GM23338 (cell line): Measurements from ENCODE around the gene CFDP1. TPM values are rescaled to one million over a fixed set of nuclear protein-coding genes. Genes with fewer than 3 reads are reported as not detected.
A peak's percentile ranks its signal among the peaks of the same experiment; 100 is the strongest.

Experiments used
- ATAC-seq: fragments of 200-7000 bp; cut with Tn5 transposase; 3 replicates; pipeline ENCODE4 v1.9.1; 2020
- DNase-seq: peaks from one replicate; pipeline ENCODE4 v3.0.0-alpha.2; 2015; ENCODE audit warnings: low spot score
- H2AFZ ChIP-seq: fragments of 200-600 bp; sonication (generic); 2 replicates; pipeline ENCODE4 v1.8.0; 2016; ENCODE audit warnings: antibody characterized with exemption, mild to moderate bottlenecking, moderate library complexity
- H3F3A ChIP-seq: fragments of 200-600 bp; sonication (generic); replicated peaks from 2 replicates; pipeline ENCODE4 v1.8.0; 2017; ENCODE audit warnings: antibody characterized with exemption, mixed run types, low read depth
- H3K27ac ChIP-seq: fragments of 200-600 bp; sonication (generic); 2 replicates; pipeline ENCODE4 v1.6.1; 2016; ENCODE audit warnings: low read depth
- H3K27me3 ChIP-seq: fragments of 200-600 bp; sonication (generic); 2 replicates; pipeline ENCODE4 v1.8.0; 2016; ENCODE audit warnings: mild to moderate bottlenecking, mixed run types, moderate library complexity; ENCODE audit not compliant: insufficient read depth
- H3K36me3 ChIP-seq: fragments of 200-600 bp; sonication (generic); 2 replicates; pipeline ENCODE4 v1.8.0; 2016; ENCODE audit warnings: mild to moderate bottlenecking; ENCODE audit not compliant: insufficient read depth
- H3K4me1 ChIP-seq: fragments of 200-600 bp; sonication (generic); 2 replicates; pipeline ENCODE4 v1.8.0; 2016; ENCODE audit warnings: mild to moderate bottlenecking, moderate library complexity; ENCODE audit not compliant: insufficient read depth
- H3K4me2 ChIP-seq: fragments of 200-600 bp; sonication (generic); 2 replicates; pipeline ENCODE4 v1.7.1; 2017; ENCODE audit warnings: mixed run types
- H3K4me3 ChIP-seq: fragments of 200-600 bp; sonication (generic); 2 replicates; pipeline ENCODE4 v1.6.1; 2016; ENCODE audit warnings: mixed run types
- H3K79me2 ChIP-seq: fragments of 200-600 bp; sonication (generic); replicated peaks from 2 replicates; pipeline ENCODE4 v1.8.0; 2017; ENCODE audit warnings: mild to moderate bottlenecking; ENCODE audit not compliant: insufficient read depth
- H3K9me2 ChIP-seq: fragments of 200-600 bp; sonication (generic); 2 replicates; pipeline ENCODE4 v1.8.0; 2017; ENCODE audit not compliant: insufficient read depth
- H4K20me1 ChIP-seq: fragments of 200-600 bp; sonication (generic); replicated peaks from 2 replicates; pipeline ENCODE4 v1.8.0; 2017; ENCODE audit warnings: mild to moderate bottlenecking; ENCODE audit not compliant: insufficient read depth
- H3K27ac Mint-ChIP-seq: 2 replicates; pipeline ENCODE4 v1.8.0; 2020; ENCODE audit warnings: inconsistent platforms, mild to moderate bottlenecking, moderate library complexity, mixed read lengths
- H3K27me3 Mint-ChIP-seq: 3 replicates; pipeline ENCODE4 v1.8.0; 2022; ENCODE audit warnings: low read depth, mild to moderate bottlenecking, moderate library complexity, mixed read lengths, inconsistent platforms; ENCODE audit not compliant: insufficient read depth, poor library complexity
- H3K36me3 Mint-ChIP-seq: 3 replicates; pipeline ENCODE4 v1.8.0; 2021; ENCODE audit warnings: low read depth, mild to moderate bottlenecking, inconsistent platforms, moderate library complexity, mixed read lengths
- H3K4me1 Mint-ChIP-seq: 3 replicates; pipeline ENCODE4 v1.8.0; 2020; ENCODE audit warnings: mild to moderate bottlenecking, inconsistent platforms, mixed read lengths
- H3K4me3 Mint-ChIP-seq: 3 replicates; pipeline ENCODE4 v1.8.0; 2021; ENCODE audit warnings: moderate library complexity, mild to moderate bottlenecking, inconsistent platforms, mixed read lengths
- H3K9me3 Mint-ChIP-seq: 3 replicates; pipeline ENCODE4 v1.8.0; 2020; ENCODE audit warnings: moderate library complexity, mild to moderate bottlenecking, inconsistent platforms, mixed read lengths
- CREB1 ChIP-seq: fragments of 250-450 bp; sonication (Bioruptor Pico); IDR thresholded peaks from 2 replicates; pipeline ENCODE4 v1.5.0; 2020; ENCODE audit warnings: low read depth, mild to moderate bottlenecking, moderate library complexity
- CTCF ChIP-seq, 2 experiments: fragments of 200-600 bp in 1 of 2; sonication (generic) in 1 of 2; conservative IDR thresholded peaks; 2 replicates each; pipeline versions ENCODE4 v1.5.1 to v1.6.1; 2016 to 2017; ENCODE audit warnings: antibody characterized with exemption in 2 of 2, low read depth in 2 of 2, mild to moderate bottlenecking in 2 of 2, moderate library complexity in 1 of 2
- EZH2 ChIP-seq: fragments of 200-600 bp; sonication (generic); IDR thresholded peaks from one replicate; pipeline ENCODE4 v1.8.0; 2017; ENCODE audit warnings: antibody characterized with exemption, mild to moderate bottlenecking, low read depth; ENCODE audit not compliant: unreplicated experiment
- EZH2phosphoT487 ChIP-seq: fragments of 200-600 bp; sonication (generic); IDR thresholded peaks from one replicate; pipeline ENCODE4 v1.8.1; 2018; ENCODE audit warnings: antibody characterized with exemption; ENCODE audit not compliant: unreplicated experiment
- JUNB ChIP-seq: IDR thresholded peaks from one replicate; pipeline ENCODE4 v1.6.1; 2016; ENCODE audit warnings: antibody characterized with exemption; ENCODE audit not compliant: unreplicated experiment
- NANOG ChIP-seq: IDR thresholded peaks from 2 replicates; pipeline ENCODE4 v1.6.1; 2016; ENCODE audit warnings: antibody characterized with exemption, borderline replicate concordance
- POLR2AphosphoS5 ChIP-seq: IDR thresholded peaks from 2 replicates; pipeline ENCODE4 v1.6.1; 2016; ENCODE audit warnings: antibody characterized with exemption, low read depth
- REST ChIP-seq: IDR thresholded peaks from one replicate; pipeline ENCODE4 v1.6.1; 2018; ENCODE audit warnings: antibody characterized with exemption; ENCODE audit not compliant: unreplicated experiment
- STAT1 ChIP-seq: IDR thresholded peaks from one replicate; pipeline ENCODE4 v1.6.1; 2016; ENCODE audit warnings: antibody characterized with exemption; ENCODE audit not compliant: unreplicated experiment
- ZNF114 ChIP-seq: fragments of 250-450 bp; sonication (Bioruptor Pico); IDR thresholded peaks from 2 replicates; pipeline ENCODE4 v1.5.0; 2020; ENCODE audit warnings: mild to moderate bottlenecking, moderate library complexity
- ZNF331 ChIP-seq: fragments of 250-450 bp; sonication (Bioruptor Pico); IDR thresholded peaks from 2 replicates; pipeline ENCODE4 v1.5.0; 2020; ENCODE audit warnings: low read depth, mild to moderate bottlenecking, moderate library complexity
- polyA plus RNA-seq: library from polyadenylated mRNA; unstranded; fragments of >200 nt; fragmentation: Nextera tagmentation; extraction: Ambion mirVana; gene quantifications from 2 replicates; pipeline ENCODE4 v1.2.1, GENCODE V29; 2016
- total RNA-seq: library from RNA; depleted of rRNA; stranded (reverse); fragments of >200 nt; shearing (Covaris generic); gene quantifications from 2 replicates; pipeline ENCODE4 v1.2.3, GENCODE V29; 2014
- TF ChIP-seq, protein P1 (sequence below): IDR thresholded peaks from 2 replicates; pipeline ENCODE4 v1.6.1; 2016; ENCODE audit warnings: antibody characterized with exemption
- TF ChIP-seq, protein P2 (sequence below): fragments of 250-450 bp; sonication (Bioruptor Pico); IDR thresholded peaks from 2 replicates; pipeline ENCODE4 v1.5.0; 2020; ENCODE audit warnings: mild to moderate bottlenecking, moderate library complexity

The CFDP1 gene
- total and polyA plus RNA-seq, 2 experiments from 2014 or later: 89.9 to 224 TPM

GRCh38 chr16:75250809-75251279 lies 182.5 kb downstream of the CFDP1 start:
- H3K9me3 Mint-ChIP-seq: no peaks in the 10 kb centered on the region
- peaks cover 48% of the 10 kb centered on the region for H3K27me3 Mint-ChIP-seq
- Histone ChIP-seq H4K20me1 (peaks cover 47% of the 10 kb centered on the region), H3K4me3 (peak overlapping the region; percentile 90), H3K4me1 (peaks cover 71% of the 10 kb centered on the region), H3K36me3 (no peaks in the 10 kb centered on the region), H3K4me2 (peak overlapping the region; percentile 98), H3K27me3 (no peaks in the 10 kb centered on the region), H3K9me2 (no peaks in the 10 kb centered on the region), H3K27ac (peak overlapping the region; percentile 81; the same call in 1 of the 2 replicates), H3K79me2 (peaks cover 80% of the 10 kb centered on the region), H3F3A (peaks cover 34% of the 10 kb centered on the region), H2AFZ (no peak overlapping the region)
- no peak; the same call in 1 of the 3 replicates for ATAC-seq
- TF ChIP-seq CTCF (conservative IDR thresholded peaks at IDR 0.05; ENCODE audit: low read depth in 2 of 2): no peak
- TF ChIP-seq REST: no peak
- TF ChIP-seq EZH2phosphoT487: no peak
- TF ChIP-seq POLR2AphosphoS5: no peak
- TF ChIP-seq, protein P1, sequence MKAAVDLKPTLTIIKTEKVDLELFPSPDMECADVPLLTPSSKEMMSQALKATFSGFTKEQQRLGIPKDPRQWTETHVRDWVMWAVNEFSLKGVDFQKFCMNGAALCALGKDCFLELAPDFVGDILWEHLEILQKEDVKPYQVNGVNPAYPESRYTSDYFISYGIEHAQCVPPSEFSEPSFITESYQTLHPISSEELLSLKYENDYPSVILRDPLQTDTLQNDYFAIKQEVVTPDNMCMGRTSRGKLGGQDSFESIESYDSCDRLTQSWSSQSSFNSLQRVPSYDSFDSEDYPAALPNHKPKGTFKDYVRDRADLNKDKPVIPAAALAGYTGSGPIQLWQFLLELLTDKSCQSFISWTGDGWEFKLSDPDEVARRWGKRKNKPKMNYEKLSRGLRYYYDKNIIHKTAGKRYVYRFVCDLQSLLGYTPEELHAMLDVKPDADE: no peak
- no peak for TF ChIP-seq STAT1
- TF ChIP-seq JUNB: no peak
- TF ChIP-seq NANOG: no peak
- no peak for TF ChIP-seq ZNF331 (CRISPR knock-in tag)
- no peak for TF ChIP-seq ZNF114
- no peak for TF ChIP-seq CREB1 (CRISPR knock-in tag)
- TF ChIP-seq, protein P2, sequence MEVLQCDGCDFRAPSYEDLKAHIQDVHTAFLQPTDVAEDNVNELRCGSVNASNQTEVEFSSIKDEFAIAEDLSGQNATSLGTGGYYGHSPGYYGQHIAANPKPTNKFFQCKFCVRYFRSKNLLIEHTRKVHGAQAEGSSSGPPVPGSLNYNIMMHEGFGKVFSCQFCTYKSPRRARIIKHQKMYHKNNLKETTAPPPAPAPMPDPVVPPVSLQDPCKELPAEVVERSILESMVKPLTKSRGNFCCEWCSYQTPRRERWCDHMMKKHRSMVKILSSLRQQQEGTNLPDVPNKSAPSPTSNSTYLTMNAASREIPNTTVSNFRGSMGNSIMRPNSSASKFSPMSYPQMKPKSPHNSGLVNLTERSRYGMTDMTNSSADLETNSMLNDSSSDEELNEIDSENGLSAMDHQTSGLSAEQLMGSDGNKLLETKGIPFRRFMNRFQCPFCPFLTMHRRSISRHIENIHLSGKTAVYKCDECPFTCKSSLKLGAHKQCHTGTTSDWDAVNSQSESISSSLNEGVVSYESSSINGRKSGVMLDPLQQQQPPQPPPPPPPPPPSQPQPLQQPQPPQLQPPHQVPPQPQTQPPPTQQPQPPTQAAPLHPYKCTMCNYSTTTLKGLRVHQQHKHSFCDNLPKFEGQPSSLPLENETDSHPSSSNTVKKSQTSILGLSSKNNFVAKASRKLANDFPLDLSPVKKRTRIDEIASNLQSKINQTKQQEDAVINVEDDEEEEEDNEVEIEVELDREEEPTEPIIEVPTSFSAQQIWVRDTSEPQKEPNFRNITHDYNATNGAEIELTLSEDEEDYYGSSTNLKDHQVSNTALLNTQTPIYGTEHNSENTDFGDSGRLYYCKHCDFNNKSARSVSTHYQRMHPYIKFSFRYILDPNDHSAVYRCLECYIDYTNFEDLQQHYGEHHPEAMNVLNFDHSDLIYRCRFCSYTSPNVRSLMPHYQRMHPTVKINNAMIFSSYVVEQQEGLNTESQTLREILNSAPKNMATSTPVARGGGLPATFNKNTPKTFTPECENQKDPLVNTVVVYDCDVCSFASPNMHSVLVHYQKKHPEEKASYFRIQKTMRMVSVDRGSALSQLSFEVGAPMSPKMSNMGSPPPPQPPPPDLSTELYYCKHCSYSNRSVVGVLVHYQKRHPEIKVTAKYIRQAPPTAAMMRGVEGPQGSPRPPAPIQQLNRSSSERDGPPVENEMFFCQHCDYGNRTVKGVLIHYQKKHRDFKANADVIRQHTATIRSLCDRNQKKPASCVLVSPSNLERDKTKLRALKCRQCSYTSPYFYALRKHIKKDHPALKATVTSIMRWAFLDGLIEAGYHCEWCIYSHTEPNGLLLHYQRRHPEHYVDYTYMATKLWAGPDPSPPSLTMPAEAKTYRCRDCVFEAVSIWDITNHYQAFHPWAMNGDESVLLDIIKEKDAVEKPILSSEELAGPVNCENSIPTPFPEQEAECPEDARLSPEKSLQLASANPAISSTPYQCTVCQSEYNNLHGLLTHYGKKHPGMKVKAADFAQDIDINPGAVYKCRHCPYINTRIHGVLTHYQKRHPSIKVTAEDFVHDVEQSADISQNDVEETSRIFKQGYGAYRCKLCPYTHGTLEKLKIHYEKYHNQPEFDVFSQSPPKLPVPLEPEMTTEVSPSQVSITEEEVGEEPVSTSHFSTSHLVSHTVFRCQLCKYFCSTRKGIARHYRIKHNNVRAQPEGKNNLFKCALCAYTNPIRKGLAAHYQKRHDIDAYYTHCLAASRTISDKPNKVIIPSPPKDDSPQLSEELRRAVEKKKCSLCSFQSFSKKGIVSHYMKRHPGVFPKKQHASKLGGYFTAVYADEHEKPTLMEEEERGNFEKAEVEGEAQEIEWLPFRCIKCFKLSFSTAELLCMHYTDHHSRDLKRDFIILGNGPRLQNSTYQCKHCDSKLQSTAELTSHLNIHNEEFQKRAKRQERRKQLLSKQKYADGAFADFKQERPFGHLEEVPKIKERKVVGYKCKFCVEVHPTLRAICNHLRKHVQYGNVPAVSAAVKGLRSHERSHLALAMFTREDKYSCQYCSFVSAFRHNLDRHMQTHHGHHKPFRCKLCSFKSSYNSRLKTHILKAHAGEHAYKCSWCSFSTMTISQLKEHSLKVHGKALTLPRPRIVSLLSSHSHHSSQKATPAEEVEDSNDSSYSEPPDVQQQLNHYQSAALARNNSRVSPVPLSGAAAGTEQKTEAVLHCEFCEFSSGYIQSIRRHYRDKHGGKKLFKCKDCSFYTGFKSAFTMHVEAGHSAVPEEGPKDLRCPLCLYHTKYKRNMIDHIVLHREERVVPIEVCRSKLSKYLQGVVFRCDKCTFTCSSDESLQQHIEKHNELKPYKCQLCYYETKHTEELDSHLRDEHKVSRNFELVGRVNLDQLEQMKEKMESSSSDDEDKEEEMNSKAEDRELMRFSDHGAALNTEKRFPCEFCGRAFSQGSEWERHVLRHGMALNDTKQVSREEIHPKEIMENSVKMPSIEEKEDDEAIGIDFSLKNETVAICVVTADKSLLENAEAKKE (CRISPR knock-in tag): no peak
- no peak for TF ChIP-seq EZH2
- no peaks in the 10 kb centered on the region; the same call in 1 of the 3 replicates for H3K36me3 Mint-ChIP-seq
- no peak overlapping the region for H3K27ac Mint-ChIP-seq
- no peak for DNase-seq
- peak overlapping the region; percentile 86 for H3K4me3 Mint-ChIP-seq
- H3K4me1 Mint-ChIP-seq: peaks cover 77% of the 10 kb centered on the region
